ENCODE measurements around the gene ABHD15.

The ABHD15 gene

GRCh38 chr17:29577385-29578211 lies 10.8 kb upstream of the ABHD15 start:
- CTCF ChIA-PET, result interaction anchor here (0.9 to 14.3 kb wide), 5 partner anchors 9 to 208 kb away, joined by 3 to 172 read pairs (median 61); partner anchors contain the start of genes ANKRD13B and GIT1
- TF ChIP-seq, protein P1, sequence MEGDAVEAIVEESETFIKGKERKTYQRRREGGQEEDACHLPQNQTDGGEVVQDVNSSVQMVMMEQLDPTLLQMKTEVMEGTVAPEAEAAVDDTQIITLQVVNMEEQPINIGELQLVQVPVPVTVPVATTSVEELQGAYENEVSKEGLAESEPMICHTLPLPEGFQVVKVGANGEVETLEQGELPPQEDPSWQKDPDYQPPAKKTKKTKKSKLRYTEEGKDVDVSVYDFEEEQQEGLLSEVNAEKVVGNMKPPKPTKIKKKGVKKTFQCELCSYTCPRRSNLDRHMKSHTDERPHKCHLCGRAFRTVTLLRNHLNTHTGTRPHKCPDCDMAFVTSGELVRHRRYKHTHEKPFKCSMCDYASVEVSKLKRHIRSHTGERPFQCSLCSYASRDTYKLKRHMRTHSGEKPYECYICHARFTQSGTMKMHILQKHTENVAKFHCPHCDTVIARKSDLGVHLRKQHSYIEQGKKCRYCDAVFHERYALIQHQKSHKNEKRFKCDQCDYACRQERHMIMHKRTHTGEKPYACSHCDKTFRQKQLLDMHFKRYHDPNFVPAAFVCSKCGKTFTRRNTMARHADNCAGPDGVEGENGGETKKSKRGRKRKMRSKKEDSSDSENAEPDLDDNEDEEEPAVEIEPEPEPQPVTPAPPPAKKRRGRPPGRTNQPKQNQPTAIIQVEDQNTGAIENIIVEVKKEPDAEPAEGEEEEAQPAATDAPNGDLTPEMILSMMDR (IDR thresholded peaks at IDR 0.05; ENCODE audit: control extremely low read depth, extremely low read depth, low read depth, missing control alignments), result no peak
- POLR2A ChIA-PET, result interaction anchor here (0.6 kb wide), 1 partner anchor 1024 kb away, joined by 3 read pairs; no protein-coding TSS in a partner anchor
- no peak for DNase-seq (ENCODE audit: extremely low spot score)

- TF ChIP-seq, protein P1 (IDR thresholded peaks at IDR 0.05; ENCODE audit: control extremely low read depth, extremely low read depth, low read depth, missing control alignments), result no peak
- DNase-seq (ENCODE audit: extremely low spot score), result no peak
- POLR2A ChIA-PET, result no interaction called here
- CTCF ChIA-PET, result interaction anchor here (1.1 to 14.3 kb wide), 4 partner anchors 10 to 207 kb away, joined by 5 to 172 read pairs (median 102); partner anchors contain the start of genes ANKRD13B and GIT1
Observed at GRCh38 chr17:29577001-29577370, 10.1 kb upstream of the ABHD15 start.

DNA sequence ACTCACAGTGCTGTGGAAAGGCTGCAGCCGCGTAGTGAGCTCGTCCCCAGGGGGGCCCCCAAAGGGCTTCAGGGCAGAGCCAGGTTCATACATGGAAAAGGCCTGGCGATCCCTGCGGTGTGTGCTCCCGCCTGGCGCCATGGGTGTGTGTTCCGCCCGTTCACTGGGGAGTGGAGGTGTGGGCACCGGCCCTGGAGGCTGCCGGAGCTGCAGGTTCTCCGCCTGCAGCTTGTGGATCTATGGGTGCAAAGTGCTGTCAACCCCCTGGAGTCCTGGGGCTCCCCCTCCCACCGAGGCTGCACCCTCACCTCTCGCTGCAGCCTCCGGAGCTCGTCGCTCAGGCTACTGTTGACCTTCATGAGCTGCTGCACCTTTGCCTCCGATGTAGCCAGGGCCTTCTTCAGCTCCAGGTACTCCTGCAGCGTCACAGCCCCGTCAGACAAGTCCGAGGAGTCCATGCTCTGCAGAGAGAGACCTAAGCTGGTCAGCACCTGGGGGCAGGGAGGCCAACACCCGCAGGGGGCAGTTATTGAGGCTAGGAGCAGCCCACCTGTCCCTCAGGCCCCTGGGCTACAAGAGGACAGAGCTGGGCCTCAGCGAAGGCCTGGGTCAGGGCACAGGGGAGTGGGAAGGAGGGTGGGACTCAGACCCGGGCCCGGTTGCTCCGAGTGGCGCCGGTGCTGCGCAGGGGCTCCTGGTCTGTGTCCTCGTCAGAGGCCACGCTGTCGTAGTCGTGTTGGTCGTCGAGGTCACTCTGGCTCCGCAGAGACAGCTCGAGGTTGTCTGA lies 9.6 kb upstream of the ABHD15 start:
- DNase-seq (ENCODE audit: extremely low spot score), result no peak
- POLR2A ChIA-PET, result no interaction called here
- CTCF ChIA-PET, result interaction anchor here (1.1 to 14.3 kb wide), 6 partner anchors 10 to 431 kb away, joined by 3 to 172 read pairs (median 33); partner anchors contain the start of genes ANKRD13B and GIT1
- TF ChIP-seq, protein P1 (IDR thresholded peaks at IDR 0.05; ENCODE audit: control extremely low read depth, extremely low read depth, low read depth, missing control alignments), result no peak

DNA sequence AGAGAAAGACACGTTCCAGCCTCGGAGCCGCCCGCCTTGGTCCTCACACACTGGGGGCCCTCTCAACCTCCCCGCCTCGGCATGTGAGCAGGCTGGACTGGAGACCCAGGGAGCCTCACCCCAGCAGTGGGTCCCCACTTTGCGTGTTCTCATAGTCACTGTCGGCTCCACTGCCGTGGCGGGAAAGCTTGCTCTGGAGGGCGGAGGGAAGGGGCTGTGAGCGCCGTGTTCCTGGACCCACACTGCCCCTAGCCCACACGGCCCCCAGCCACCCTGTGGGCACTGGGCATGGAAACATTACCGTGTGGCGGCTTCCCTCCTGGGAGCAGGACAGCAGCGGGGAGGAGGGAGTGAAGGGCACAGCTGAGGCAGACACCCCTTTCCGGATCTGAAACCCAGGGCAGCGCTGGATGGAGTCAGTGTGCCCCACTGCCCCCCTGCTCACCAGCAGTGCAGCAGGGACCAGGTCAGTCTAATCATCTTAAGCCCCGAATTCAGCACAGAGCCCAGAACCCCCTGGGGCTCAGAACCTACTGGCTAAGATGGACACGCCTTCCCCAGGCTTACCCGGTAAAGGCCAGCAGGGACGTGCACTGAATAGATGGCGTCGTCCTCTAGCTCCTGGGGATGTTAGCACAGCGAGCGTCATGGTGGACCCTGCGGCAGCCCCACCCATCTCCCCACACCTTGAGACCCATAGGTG lies 8.8 kb upstream of the ABHD15 start:
- no peak for DNase-seq (ENCODE audit: extremely low spot score)
- ChIA-PET CTCF (interaction anchor here (0.7 to 14.3 kb wide), 10 partner anchors 8 to 444 kb away, joined by 3 to 172 read pairs (median 5); partner anchors contain the start of genes ANKRD13B and GIT1), POLR2A (interaction anchor here (1.0 kb wide), 1 partner anchor 9 kb away, joined by 3 read pairs; the partner anchor contains the start of gene ABHD15)
- TF ChIP-seq, protein P1 (IDR thresholded peaks at IDR 0.05; ENCODE audit: control extremely low read depth, extremely low read depth, low read depth, missing control alignments), result no peak

- POLR2A ChIA-PET, result interaction anchor here (1.0 kb wide), 1 partner anchor 8 kb away, joined by 3 read pairs; the partner anchor contains the start of gene ABHD15
Observed at GRCh38 chr17:29574732-29575510, 8.1 kb upstream of the ABHD15 start.

More at GRCh38 chr17:29574732-29575510, 8.1 kb upstream of the ABHD15 start:
- DNase-seq (ENCODE audit: extremely low spot score), result no peak
- TF ChIP-seq, protein P1 (IDR thresholded peaks at IDR 0.05; ENCODE audit: control extremely low read depth, extremely low read depth, low read depth, missing control alignments), result no peak
- CTCF ChIA-PET, result interaction anchor here (0.7 to 14.3 kb wide), 9 partner anchors 9 to 444 kb away, joined by 3 to 172 read pairs (median 5); partner anchors contain the start of genes ANKRD13B and GIT1

Measured in GM10248 (cell line).